HL-60/S4 (cell line): ENCODE data around the gene ADD1.

Experiments used
- in situ Hi-C: fragments of 300-500 bp; cut with MboI; formaldehyde crosslinking; loops from 2 replicates; pipeline ENCODE4 v1.14.3; 2022; ENCODE audit warnings: low sequenced_read_pairs

ADD1 gene

GRCh38 chr4:2879026-2879425, 35.4 kb downstream of the ADD1 start:
- in situ Hi-C loops: no loop called here

DNA sequence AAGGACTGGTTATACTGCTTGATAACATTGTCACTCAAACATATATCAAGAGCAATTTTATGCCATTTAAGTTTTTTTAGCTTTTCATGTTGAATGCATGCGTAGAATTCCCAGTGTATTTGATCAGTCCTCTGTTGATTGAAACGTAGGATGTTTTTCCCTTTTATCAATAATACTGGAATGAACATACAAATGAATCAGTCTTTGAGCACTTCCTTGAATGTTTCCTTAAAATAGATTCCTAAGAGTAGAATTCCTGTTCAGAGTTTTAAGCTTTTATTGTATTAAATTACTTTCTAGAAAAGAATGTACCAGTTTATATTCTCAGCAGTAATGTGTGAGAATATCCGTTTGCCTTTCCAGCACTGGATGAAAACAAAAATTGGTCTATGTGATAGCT, 37.8 kb downstream of the ADD1 start:
- in situ Hi-C loops: no loop called here

GRCh38 chr4:2882341-2882740, 38.7 kb downstream of the ADD1 start:
- in situ Hi-C loops: no loop called here

DNA sequence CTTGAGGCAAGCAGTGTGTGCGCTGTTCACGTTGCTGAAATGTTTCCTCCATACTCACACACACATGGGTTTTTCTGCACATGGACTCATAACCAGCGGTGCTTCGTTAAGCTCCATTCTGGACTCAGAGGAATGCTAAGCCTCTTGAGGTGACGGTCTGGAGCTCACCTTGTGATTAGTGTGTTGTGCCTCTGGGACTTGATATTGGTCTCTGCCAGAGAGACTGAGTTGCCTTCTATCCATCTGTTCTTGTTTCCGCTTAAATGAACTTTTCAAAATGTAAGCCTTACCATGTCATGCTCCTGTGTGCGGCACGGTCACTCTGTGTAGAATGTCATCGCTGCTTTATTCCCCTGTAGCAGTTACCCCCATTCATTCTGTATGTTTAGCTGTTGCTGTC, 42.5 kb downstream of the ADD1 start:
- in situ Hi-C loops: no loop called here

GRCh38 chr4:2886622-2887021, 43.0 kb downstream of the ADD1 start:
- in situ Hi-C loops: no loop called here

GRCh38 chr4:2887343-2887742, 43.7 kb downstream of the ADD1 start:
- in situ Hi-C loops: no loop called here

DNA sequence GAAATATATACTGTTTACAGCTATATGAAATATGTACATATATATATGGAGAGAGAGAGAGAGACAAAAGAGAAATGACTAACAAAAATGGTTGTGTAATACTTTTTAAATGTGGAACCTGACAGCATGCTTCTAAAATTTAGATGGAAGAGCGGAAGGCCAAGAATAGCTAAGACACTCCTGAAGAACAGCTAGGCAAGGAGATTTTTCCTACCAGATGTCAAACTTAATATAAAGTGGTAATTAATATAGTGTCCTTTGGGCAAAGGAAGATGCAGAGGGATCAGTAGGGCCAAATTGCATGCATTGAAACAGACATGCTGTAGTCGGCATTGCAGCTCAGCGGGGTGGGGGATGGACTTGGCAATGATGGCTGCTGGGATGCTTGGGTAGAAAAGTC, 45.2 kb downstream of the ADD1 start:
- in situ Hi-C loops: no loop called here

DNA sequence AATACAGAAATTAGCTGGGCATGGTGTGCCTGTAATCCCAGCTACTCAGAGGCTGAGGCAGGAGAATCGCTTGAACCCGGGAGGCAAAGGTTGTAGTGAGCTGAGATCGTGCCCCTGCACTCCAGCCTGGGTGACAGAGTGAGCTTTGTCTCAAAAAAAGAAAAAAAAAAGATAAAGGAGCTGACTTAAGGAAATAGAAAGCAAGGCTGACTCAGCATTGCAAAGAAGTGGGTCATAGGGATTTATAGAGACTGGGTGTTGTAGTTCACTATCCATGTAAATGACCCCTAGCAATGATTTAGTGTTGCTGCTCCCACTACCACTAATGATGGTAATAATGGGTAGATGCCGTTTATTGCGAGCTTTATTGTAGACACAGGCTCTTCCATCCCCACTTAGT, 47.6 kb downstream of the ADD1 start:
- in situ Hi-C loops: no loop called here

DNA sequence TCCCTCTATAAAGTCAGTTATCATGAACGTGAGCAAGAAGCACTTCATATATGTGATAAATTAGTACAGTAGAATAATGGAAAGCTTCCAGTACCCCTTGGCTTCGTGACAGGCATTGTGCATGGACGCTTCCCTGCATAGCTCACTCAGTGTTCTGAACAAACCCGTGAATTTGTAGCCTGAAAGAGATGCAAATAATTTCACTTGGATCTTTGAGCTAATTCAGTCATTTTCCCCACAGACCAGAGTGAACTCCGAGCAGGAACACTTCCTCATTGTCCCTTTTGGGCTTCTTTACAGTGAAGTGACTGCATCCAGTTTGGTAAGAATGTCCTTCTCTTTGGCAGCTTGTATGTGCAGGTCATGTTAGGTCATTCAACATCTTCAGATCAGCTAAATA, 50.1 kb downstream of the ADD1 start:
- in situ Hi-C loops: no loop called here

DNA sequence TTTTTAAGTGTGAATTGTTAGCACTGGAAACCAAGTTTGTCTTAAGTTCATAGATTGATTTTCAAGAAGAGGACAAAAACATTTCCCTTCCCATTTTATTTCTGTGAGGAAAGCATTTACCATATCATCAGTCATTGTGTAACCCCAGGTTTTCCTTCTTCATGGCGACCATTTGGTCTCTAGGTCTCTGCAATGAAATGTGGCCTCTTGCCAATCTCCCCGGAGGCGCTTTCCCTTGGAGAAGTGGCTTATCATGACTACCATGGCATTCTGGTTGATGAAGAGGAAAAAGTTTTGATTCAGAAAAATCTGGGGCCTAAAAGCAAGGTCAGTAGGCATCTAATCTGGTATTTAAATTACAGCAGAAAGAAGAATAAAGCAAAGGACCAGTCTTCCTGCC, 54.4 kb downstream of the ADD1 start:
- in situ Hi-C loops: no loop called here

GRCh38 chr4:2900741-2901140, 57.1 kb downstream of the ADD1 start:
- in situ Hi-C loops: no loop called here

GRCh38 chr4:2901186-2901585, 57.5 kb downstream of the ADD1 start:
- in situ Hi-C loops: no loop called here

GRCh38 chr4:2902126-2902525, 58.5 kb downstream of the ADD1 start:
- in situ Hi-C loops: no loop called here

DNA sequence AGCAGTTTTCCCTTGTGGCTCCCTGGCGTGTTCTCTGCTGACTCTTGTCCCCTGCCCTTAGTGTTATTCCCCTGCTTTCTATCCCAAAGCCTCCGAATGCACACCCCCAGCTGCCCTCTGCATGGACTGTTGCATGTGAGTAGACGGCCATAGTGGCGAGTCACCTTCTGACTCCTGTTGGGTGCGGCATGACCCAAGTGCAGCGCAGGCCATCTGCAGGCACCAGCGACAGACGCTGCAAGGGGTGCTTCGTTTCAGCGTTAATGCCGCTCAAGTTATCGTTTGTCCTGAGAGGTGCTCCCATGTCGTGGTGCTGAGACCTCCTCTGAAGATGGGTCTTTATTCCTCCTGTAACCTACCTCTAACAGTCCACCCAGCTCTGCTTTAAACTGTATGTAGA, 61.9 kb downstream of the ADD1 start:
- in situ Hi-C loops: no loop called here

DNA sequence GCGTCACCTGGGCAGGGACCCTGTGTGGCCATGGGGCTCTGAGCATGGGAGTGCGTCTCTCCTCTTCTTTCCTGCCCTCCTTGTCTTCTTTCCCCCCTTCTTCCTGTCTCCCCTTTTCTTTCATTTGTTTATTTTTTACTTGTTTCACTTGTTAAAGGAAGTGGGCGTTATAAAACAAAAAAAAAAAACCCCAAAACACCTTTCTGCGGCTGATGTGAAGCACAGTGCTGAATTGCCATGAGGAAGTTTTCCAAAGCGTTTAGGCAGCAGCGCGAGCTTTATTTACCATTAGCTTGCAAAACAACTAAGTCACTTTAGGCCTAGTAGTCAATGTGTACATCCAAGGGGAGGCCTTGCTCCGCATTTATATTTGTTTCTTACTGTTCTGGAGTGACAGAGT, 62.6 kb downstream of the ADD1 start:
- in situ Hi-C loops: no loop called here

DNA sequence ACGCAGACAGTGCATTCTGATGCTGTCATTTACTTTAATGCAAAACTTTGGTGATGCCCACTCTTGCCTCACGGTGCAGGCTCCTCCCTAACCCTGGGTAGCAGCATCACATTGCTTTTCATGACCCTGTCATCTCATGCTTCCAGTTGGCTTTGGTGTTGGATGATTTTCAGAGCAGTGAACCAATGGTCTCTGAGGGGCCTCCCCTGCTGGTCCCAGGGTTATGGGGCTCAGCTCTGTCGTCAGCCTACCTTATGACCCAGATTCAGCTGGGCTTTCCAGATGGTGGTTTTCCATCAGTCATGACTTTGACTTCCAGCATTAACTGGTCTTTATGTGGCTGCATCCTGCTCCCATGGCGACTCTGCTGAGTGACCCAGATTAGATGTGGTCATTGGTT, 63.6 kb downstream of the ADD1 start:
- in situ Hi-C loops: no loop called here

DNA sequence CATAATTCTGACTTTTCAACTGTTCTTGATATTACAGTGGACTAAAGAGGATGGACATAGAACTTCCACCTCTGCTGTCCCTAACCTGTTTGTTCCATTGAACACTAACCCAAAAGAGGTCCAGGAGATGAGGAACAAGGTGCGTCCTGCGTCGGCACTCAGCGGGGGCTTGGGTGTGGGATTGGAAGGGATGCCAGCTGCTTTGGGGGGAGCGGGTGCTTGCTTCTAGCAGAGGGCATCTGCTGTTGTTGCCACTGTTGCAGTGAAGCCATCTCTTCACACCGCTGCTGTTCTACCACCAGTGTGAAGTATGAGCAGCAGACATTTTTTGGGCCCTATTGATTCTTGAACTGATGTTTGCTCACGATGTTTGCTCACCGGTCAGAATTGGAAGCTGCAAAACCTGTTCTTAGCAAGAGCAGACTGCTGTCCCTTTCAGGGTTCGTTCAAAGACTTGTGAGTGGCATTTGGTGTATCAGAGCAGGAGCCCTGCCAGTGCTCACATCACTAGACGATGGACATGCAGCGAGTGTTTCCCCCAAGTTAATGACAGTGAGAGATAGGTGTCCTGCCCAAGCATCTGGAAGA, 64.2 kb downstream of the ADD1 start:
- in situ Hi-C loops: no loop called here

DNA sequence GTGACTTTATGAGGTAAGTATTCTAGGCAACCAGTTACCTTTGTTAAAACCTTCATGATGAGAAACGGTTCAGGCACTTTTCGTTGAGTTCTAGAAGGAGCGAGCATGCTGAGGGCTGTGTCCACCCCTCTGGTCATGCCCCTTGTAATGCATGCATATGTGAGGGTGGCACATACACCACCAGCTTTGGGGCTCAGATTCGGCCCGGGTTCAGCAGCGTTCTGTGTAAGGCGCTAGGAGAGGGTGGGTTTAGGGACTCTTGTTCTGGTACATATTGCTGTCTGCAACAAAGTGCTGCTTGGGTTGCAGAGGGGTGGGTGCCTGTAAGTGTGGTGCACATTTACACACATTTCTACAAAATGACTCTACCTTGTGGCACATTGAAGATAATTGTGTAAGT, 65.0 kb downstream of the ADD1 start:
- in situ Hi-C loops: no loop called here

- in situ Hi-C loops: no loop called here
These were observed 65.9 kb downstream of the ADD1 start for GRCh38 chr4:2909583-2909982.

GRCh38 chr4:2910409-2910808, 66.8 kb downstream of the ADD1 start:
- in situ Hi-C loops: no loop called here

DNA sequence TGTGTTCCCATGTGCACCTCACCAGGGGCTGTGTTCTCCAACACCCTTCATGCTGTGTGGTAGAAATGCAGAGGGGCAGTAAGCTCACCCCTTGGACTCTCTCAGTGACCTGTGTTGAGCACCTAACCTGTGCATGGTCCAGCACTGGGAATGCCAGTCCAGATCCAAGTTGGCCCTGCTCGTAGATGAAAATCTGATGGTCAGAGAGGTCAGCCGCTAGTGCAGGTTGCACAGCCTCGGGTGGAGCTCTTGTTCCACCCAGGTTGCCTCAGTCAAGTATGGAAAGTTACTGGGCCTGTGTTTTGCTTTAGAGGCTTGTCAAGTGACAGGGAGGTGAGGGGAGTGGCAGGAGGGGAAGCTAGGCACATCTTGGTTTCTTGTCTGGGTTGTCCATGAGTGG, 68.2 kb downstream of the ADD1 start:
- in situ Hi-C loops: no loop called here

GRCh38 chr4:2913168-2913567, 69.5 kb downstream of the ADD1 start:
- in situ Hi-C loops: no loop called here

DNA sequence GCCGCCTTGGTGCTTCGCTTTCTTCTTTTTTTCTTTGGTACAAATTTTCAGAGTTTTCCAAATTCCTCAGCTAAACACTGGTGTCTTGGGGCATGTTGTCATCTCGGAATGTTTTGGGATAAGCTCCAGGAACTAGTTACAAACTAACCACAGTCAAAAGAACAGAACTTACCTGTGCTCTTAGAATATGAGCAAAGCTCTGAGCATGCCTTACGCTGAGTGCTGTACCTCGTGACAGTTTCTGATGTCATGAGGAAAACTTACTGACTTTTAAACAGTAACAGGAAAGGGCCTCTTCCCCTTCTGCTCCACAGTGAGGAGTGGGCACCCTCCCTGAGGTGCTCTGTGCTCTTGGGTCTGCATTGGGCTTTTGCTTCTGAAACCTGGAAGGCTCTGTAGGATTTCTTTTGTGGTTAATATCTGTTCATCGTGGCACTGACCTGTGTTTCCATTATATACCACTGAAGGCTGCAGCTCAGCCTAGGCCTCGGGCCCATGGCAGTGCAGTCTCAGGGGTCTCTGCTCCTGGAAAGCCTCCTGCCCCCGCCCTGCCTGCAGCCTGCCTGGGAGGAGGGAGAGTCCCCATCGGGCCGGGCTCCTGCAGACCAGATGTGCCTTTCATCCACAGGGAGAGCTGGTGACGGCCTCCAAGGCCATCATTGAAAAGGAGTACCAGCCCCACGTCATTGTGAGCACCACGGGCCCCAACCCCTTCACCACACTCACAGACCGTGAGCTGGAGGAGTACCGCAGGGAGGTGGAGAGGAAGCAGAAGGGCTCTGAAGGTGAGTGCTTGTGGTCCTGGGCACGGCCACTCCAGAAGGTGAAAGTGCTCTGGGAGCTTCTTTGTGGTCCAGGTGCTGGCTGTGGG, 70.8 kb downstream of the ADD1 start:
- in situ Hi-C loops: no loop called here
